ENCODE measurements around the gene FGF11. TPM values are rescaled to one million over a fixed set of nuclear protein-coding genes. Genes with fewer than 3 reads are reported as not detected.
A peak's percentile ranks its signal among the peaks of the same experiment; 100 is the strongest.

The FGF11 gene
- total and polyA plus RNA-seq, 2 of the 13 experiments (the other 11 are each of a cell fraction or from before 2014, with no cell fraction given) = 0.20 to 7.6 TPM

GRCh38 chr17:7484067-7484918 is 45.0 kb downstream of the FGF11 start, which contains the start of gene POLR2A (continued):
- TF ChIP-seq GMEB1 (CRISPR knock-in tag; IDR thresholded peaks at IDR 0.05; ENCODE audit: borderline replicate concordance) (peak; percentile 22; the same call in 1 of the 2 replicates), JARID2 (CRISPR knock-in tag; IDR thresholded peaks at IDR 0.05; ENCODE audit: insufficient replicate concordance) (peak; percentile 28), ZNF577 (CRISPR knock-in tag; IDR thresholded peaks at IDR 0.05; ENCODE audit: borderline replicate concordance, low read depth) (no peak; the same call in 1 of the 2 replicates), GPN1 (CRISPR knock-in tag; IDR thresholded peaks at IDR 0.05; ENCODE audit: borderline replicate concordance) (peak; percentile 86; the same call in 1 of the 2 replicates), ZNF674 (CRISPR knock-in tag; IDR thresholded peaks at IDR 0.05; ENCODE audit: low read depth) (no peak; the same call in 1 of the 2 replicates), WIZ (CRISPR knock-in tag; IDR thresholded peaks at IDR 0.05) (peak; percentile 37), CCDC6 (CRISPR knock-in tag; IDR thresholded peaks at IDR 0.05) (peak; percentile 79; the same call in 1 of the 2 replicates), ZSCAN31 (CRISPR knock-in tag; IDR thresholded peaks at IDR 0.05; ENCODE audit: low read depth) (peak; percentile 39), ZBTB25 (CRISPR knock-in tag; IDR thresholded peaks at IDR 0.05) (peak; percentile 91; the same call in 1 of the 2 replicates), SOX6 (IDR thresholded peaks at IDR 0.05) (no peak), SOX6 (CRISPR knock-in tag; IDR thresholded peaks at IDR 0.05) (peak; percentile 62; the same call in 1 of the 2 replicates), ZFP36L2 (CRISPR knock-in tag; IDR thresholded peaks at IDR 0.05) (peak; percentile 87), RBFOX2 (IDR thresholded peaks at IDR 0.05; ENCODE audit: low read depth, low read length) (peak; percentile 99), ZFP41 (CRISPR knock-in tag; IDR thresholded peaks at IDR 0.05; ENCODE audit: borderline replicate concordance) (peak; percentile 81; the same call in 1 of the 2 replicates), ZNF160 (CRISPR knock-in tag; IDR thresholded peaks at IDR 0.05) (peak; percentile 86), ZNF280B (CRISPR knock-in tag; IDR thresholded peaks at IDR 0.05; ENCODE audit: borderline replicate concordance) (peak; percentile 58), MIER3 (CRISPR knock-in tag; IDR thresholded peaks at IDR 0.05; ENCODE audit: borderline replicate concordance) (peak; percentile 69; the same call in 1 of the 2 replicates), E2F1 (CRISPR knock-in tag; IDR thresholded peaks at IDR 0.05) (peak; percentile 95), ZNF24 (IDR thresholded peaks at IDR 0.05) (no peak), ZNF569 (CRISPR knock-in tag; IDR thresholded peaks at IDR 0.05; ENCODE audit: borderline replicate concordance) (no peak), ZNF235 (CRISPR knock-in tag; IDR thresholded peaks at IDR 0.05; ENCODE audit: borderline replicate concordance) (no peak), ATF3 (CRISPR knock-in tag; IDR thresholded peaks at IDR 0.05) (peak; percentile 74)

Data from HepG2 (cell line).